HAP-1 (cell line): Measurements from ENCODE around the gene SPOPL.

Experiments
- DNase-seq, 2 experiments: peaks; one replicate each; pipeline ENCODE4 v3.0.0-alpha.2; 2016 to 2020; ENCODE audit warnings: low spot score in 2 of 2
- H3K27me3 ChIP-seq: fragments of 250-450 bp; sonication (Bioruptor Pico); 2 replicates; pipeline ENCODE4 v1.5.1; 2020; ENCODE audit warnings: low read depth, mild to moderate bottlenecking, moderate library complexity
- H3K36me3 ChIP-seq: fragments of 250-450 bp; sonication (Bioruptor Pico); replicated peaks from 2 replicates; pipeline ENCODE4 v1.5.1; 2020; ENCODE audit warnings: mild to moderate bottlenecking
- H3K4me1 ChIP-seq: fragments of 250-450 bp; sonication (Bioruptor Pico); 2 replicates; pipeline ENCODE4 v1.5.1; 2020; ENCODE audit warnings: mild to moderate bottlenecking
- H3K4me3 ChIP-seq: fragments of 250-450 bp; sonication (Bioruptor Pico); 2 replicates; pipeline ENCODE4 v1.5.1; 2020; ENCODE audit warnings: mild to moderate bottlenecking, moderate library complexity
- H3K9me3 ChIP-seq: fragments of 250-450 bp; sonication (Bioruptor Pico); 2 replicates; pipeline ENCODE4 v1.5.1; 2020; ENCODE audit warnings: mild to moderate bottlenecking, moderate library complexity
- in situ Hi-C: fragments of 300-500 bp; cut with MboI; formaldehyde crosslinking; loops from 3 replicates; pipeline ENCODE4 v1.14.3; 2020; ENCODE audit warnings: low sequenced_read_pairs, inconsistent platforms, mixed read lengths

The SPOPL gene

DNA sequence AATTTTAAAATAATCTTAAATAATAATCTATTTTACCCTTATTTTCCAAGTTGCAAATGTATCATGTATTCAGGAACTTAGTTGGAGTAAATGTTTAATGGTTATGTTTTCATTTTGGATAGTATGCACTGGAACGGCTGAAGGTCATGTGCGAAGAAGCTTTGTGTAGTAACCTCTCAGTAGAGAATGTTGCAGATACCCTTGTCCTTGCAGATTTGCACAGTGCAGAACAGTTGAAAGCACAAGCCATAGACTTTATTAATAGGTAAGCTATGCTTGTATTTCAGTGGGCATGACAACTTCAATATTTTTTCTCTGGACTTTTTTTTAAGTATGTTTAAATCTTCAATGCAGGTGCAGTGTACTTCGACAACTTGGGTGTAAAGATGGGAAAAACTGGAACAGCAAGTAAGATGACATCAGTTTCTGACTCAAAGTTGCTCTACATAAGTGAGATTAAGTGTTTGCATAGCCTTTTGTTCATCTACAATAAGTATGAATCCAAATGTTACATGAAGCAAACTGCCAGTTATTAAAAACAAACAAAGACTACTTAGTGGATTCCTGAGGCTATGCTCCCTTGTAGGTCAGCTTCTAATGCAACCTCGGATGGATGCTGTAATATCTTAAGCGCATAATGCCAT is 63.1 kb downstream of the SPOPL start:
- in situ Hi-C loops = no loop called here
- Histone ChIP-seq H3K4me3 (no peak overlapping the region), H3K9me3 (no peaks in the 10 kb centered on the region), H3K4me1 (no peaks in the 10 kb centered on the region), H3K36me3 (peaks cover 15% of the 10 kb centered on the region), H3K27me3 (no peaks in the 10 kb centered on the region)
- no peak for DNase-seq

DNA sequence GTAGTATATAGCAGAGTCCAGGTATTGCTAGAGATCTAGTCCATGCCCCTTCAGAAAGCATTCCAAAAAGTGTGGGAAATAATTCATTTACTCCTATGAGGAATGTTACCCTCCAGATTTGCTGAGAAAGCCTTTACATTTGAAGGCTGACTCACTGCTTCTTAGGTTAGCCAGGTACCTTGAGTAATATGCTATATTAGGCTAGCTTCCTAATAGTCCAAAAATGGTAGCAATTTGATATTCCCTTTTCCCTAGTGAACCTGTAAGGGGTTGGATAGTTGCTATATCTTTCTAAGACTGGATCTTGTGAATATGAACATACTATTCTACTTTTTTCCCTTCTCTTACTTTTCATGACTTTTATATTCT is 63.6 kb downstream of the SPOPL start:
- Histone ChIP-seq H3K9me3 (no peaks in the 10 kb centered on the region), H3K36me3 (peaks cover 20% of the 10 kb centered on the region), H3K4me3 (no peak overlapping the region), H3K4me1 (no peaks in the 10 kb centered on the region), H3K27me3 (no peaks in the 10 kb centered on the region)
- no peak for DNase-seq
- in situ Hi-C loops = no loop called here

DNA sequence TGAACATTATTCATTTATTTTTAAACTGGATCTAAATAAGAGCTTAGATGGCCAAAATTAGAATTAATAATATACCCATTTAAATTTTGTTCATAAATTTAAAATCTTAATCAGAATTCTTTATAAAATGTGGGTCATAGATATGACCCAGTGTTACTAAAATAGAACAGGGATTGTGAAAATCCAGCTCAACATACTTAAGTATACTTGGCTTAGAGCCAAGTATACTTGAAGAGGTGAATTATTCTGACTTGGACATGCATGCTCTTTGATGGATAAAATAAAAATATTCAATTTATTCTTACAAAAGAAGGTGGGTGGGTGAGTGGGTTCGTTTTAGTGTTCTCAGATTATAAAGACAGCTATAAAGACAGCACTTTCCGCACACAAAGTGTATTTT is 70.7 kb downstream of the SPOPL start:
- no peak for DNase-seq
- in situ Hi-C loops = no loop called here
- Histone ChIP-seq H3K9me3 (no peaks in the 10 kb centered on the region), H3K4me1 (no peaks in the 10 kb centered on the region), H3K36me3 (peaks cover 14% of the 10 kb centered on the region), H3K27me3 (no peaks in the 10 kb centered on the region), H3K4me3 (no peak overlapping the region)

DNA sequence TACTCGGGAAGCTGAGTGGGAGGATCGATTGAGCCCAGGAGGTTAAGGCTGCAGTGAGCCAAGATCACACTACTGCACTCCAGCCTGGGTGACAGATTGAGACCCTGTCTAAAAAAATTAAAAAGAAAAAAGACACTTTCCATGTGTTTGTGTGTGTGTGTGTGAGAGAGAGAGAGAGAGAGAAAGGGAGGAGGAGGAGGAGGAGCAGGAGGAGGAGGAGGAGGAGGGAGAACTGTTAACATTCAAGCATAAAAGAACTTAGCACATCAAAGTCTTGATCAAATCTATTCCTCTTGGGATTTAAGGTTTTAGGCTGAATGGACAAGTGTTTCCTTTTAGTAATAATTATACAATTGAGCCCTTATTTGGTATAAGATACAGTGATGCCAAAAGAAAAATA is 75.5 kb downstream of the SPOPL start:
- H3K36me3 ChIP-seq = no peaks in the 10 kb centered on the region
- no peaks in the 10 kb centered on the region for H3K27me3 ChIP-seq
- in situ Hi-C loops = no loop called here
- H3K4me1 ChIP-seq = no peaks in the 10 kb centered on the region
- H3K9me3 ChIP-seq = no peaks in the 10 kb centered on the region
- no peak overlapping the region for H3K4me3 ChIP-seq
- no peak for DNase-seq

DNA sequence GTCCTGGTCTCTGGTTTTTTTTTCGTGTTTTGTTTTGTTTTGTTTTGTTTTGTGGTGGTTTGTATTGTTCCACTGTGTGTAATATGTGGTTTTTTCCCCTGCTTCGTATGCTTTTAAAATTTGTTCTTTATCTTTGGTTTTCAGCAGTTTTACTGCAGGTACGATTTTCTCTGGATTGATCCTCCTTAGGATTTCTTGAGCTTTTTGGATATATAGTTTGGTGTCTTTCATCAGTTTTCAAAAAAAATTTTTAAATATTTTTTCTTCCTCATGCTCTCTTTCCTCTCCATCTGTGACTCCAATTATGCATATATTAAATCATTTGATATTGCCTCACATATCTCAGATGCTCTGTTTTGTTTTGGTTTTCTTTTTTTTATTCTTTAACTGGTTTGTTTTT is 78.0 kb downstream of the SPOPL start:
- in situ Hi-C loops = no loop called here
- Histone ChIP-seq H3K9me3 (no peaks in the 10 kb centered on the region), H3K36me3 (no peaks in the 10 kb centered on the region), H3K4me1 (no peaks in the 10 kb centered on the region), H3K27me3 (no peaks in the 10 kb centered on the region), H3K4me3 (no peak overlapping the region)
- DNase-seq = no peak

DNA sequence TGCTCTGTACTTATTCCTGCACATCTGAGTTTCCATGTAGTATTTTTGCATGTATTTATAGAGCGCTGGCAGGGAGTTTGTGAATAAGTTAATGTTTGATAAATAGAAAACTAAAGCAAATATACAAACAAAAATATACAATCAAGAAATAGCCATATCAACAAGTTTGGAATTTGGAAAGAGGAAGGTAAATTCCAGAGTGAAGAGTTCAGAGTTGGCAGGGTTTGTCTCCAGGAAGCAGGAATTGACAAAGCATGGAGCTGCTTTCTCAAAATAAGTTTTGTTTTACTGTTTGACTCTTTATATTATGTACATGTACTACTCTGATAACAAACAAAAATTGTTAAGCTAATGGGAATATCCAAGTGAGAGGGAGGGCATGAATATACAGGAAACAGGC is 80.3 kb downstream of the SPOPL start:
- Histone ChIP-seq H3K4me3 (no peak overlapping the region), H3K9me3 (no peaks in the 10 kb centered on the region), H3K27me3 (no peaks in the 10 kb centered on the region), H3K4me1 (no peaks in the 10 kb centered on the region), H3K36me3 (no peaks in the 10 kb centered on the region)
- no peak for DNase-seq
- in situ Hi-C loops = no loop called here

DNA sequence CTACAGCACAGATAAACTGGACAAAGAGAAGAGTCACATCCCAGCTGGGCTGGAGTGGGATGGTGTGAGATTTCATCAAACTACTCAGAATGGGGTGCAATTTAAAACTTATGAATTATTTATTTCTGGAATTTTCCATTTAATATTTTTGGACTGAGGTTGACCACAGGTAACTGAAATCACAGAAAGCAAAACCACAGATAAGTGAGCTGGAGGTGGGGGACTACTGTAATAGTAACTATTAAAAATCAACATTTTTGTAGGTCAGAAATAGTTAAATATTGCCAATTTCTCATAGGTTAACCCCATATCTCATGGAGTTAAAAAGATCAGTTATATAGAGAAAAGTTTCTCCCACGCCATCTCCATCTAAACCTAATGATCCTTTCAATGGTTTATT is 88.1 kb downstream of the SPOPL start:
- in situ Hi-C loops = no loop called here
- no peaks in the 10 kb centered on the region for H3K4me1 ChIP-seq
- no peaks in the 10 kb centered on the region for H3K36me3 ChIP-seq
- DNase-seq = no peak
- no peak overlapping the region for H3K4me3 ChIP-seq
- no peaks in the 10 kb centered on the region for H3K9me3 ChIP-seq
- H3K27me3 ChIP-seq = no peaks in the 10 kb centered on the region

DNA sequence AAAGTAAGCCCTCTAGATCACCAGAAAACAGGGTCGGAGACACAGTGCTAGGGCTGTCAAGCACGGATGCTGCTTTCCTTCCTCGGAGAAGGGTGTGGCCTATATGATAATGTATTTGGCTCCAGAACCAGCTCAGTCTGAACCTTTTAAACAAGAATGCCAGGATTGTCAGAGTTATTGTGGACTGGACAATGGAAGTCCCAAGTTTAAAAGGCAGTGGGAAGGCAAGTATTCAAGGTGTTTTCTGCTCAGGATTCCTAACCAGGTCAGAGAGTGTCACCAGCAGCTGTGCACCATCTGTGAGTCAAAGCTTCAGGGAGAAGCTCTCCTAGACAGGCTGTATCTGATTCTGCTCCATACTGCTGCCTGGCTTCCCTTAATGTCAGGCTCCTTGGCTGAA is 94.8 kb downstream of the SPOPL start:
- peak; percentile 11 to 12 for DNase-seq
- H3K4me3 ChIP-seq = no peak overlapping the region
- in situ Hi-C loops = no loop called here
- H3K9me3 ChIP-seq = no peaks in the 10 kb centered on the region
- H3K36me3 ChIP-seq = no peaks in the 10 kb centered on the region
- H3K27me3 ChIP-seq = no peaks in the 10 kb centered on the region
- peaks cover 2% of the 10 kb centered on the region; the same call in 1 of the 2 replicates for H3K4me1 ChIP-seq

DNA sequence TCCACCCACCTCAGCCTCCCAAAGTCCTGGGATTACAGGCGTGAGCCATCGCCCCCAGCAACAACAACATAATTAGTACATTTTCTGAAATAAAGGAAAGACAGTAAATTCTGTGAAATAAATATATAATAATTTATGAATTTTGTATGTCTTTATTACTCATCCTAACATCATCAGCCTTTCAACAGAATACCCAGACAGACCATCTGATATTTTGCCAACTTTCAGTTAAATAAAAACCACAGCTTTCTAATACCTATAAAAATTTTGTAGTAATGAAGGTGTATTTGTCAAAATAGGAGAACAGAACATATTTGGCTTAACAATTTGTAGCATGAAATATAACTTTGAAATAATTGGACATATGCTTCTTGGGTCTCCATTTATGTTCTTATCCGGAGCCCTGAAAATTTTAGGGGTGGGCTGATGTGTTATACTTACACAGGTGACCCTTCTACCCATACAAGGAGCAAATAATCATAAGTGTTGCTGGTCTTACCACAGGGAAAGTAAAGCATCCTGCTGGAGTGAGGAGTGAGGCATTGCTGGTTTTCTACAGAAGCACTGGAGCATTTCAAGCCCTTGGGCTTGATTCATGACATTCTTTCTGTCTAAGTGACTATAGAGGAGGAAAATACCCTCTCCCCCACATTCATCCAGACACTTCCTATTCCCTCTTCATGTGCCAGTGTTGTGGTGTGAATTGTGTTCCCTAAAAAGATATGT is 99.3 kb downstream of the SPOPL start:
- Histone ChIP-seq H3K4me3 (no peak overlapping the region), H3K4me1 (peaks cover 11% of the 10 kb centered on the region), H3K9me3 (no peaks in the 10 kb centered on the region), H3K27me3 (no peaks in the 10 kb centered on the region), H3K36me3 (no peaks in the 10 kb centered on the region)
- in situ Hi-C loops = no loop called here
- DNase-seq = no peak

DNA sequence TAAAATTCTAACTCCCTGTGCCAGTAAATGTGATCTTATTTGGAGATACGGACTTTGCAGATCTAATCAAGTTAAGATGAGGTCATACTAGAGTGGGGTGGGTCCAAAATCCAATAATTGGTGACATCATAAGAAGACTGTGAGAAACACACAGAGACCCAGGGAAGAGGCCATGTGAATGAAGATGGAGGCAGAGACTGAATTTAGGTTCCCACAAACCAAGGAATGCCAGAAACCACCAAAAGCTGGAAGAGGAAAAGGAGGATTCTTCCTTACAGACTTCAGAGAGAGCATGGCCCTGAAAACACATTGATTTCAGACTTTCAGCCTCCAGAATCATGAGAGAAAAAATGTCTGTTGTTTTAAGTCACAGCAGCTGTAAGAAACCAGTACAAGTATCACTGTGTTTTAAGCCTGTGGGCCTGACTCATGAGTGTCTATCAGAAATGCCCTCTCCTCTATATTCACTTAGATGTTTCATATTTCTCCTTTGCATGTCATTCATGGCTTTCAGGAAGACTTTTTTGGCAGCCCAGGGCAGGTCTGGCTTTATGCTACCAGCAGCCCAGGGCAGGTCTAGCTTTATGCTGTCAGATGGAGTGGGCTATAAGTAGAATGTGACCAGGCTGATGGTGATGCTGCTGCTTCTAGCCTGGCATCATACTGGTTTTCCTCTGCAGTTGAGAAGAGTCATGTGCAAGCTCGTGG is 100.0 kb downstream of the SPOPL start:
- H3K27me3 ChIP-seq = no peaks in the 10 kb centered on the region
- in situ Hi-C loops = no loop called here
- DNase-seq = no peak

DNA sequence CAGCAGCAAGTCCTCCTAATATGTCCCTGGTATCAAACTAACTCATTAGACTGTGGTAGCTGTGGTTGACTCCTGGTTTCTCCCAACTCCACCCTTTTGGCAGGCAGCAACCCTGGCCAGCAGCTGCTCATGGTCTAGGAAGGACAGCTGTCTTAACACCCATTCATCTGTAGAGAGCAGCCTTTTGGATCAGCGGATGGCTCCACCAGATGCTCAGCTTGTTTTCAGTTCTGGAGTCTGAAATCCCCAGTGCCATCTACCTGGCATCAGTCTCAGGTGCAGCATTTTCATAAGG is 100.5 kb downstream of the SPOPL start:
- in situ Hi-C loops = no loop called here
- DNase-seq = no peak
- H3K9me3 ChIP-seq = no peaks in the 10 kb centered on the region
- no peaks in the 10 kb centered on the region for H3K36me3 ChIP-seq
- H3K4me3 ChIP-seq = no peak overlapping the region
- H3K4me1 ChIP-seq = peaks cover 8% of the 10 kb centered on the region
- no peaks in the 10 kb centered on the region for H3K27me3 ChIP-seq

More for the DNA sequence above, 100.0 kb downstream of the SPOPL start:
- Histone ChIP-seq H3K36me3 (no peaks in the 10 kb centered on the region), H3K9me3 (no peaks in the 10 kb centered on the region), H3K4me1 (peaks cover 9% of the 10 kb centered on the region), H3K4me3 (no peak overlapping the region)

DNA sequence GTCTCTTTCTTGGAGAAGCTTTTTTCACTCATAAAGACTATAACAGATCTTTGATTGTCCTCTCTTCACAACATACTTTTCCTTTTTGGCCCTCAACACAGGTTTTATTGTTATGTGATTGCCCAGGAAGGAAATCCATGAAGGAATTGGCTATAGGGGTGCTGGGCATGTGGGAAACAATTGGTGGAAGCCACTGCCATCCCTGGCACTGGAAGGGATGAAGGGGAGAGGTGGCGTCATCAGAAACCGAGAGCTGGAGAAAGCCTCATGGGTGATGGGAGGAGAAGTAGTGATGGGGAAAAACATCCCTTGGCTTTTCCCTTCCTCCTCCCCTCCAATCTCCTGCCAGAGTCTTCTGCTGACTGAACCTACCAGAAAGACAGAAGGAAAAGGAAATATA is 106.2 kb downstream of the SPOPL start:
- Histone ChIP-seq H3K4me1 (peaks cover 3% of the 10 kb centered on the region), H3K9me3 (no peaks in the 10 kb centered on the region), H3K36me3 (no peaks in the 10 kb centered on the region), H3K4me3 (no peak overlapping the region), H3K27me3 (no peaks in the 10 kb centered on the region)
- no peak for DNase-seq
- in situ Hi-C loops = no loop called here

DNA sequence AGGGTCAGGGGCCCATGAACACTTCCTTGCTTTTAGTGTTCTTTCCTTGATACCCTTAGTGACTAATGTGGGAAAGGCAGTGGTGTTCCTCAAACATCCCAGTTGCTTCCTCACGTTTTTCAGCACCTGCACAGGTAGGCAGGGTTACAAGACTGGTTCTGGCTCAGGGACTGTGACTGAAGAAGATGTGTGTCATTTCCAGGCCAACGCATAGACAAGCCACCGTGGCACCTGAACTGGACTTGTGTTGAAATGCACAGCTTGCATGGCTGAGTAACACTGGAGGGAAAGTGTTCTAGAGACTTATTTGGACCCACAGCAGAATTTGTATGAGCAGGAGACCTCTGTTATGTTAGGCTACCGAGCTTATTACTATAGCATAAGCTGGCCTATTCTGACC is 107.9 kb downstream of the SPOPL start:
- in situ Hi-C loops = no loop called here
- Histone ChIP-seq H3K36me3 (no peaks in the 10 kb centered on the region), H3K27me3 (no peaks in the 10 kb centered on the region), H3K4me1 (no peaks in the 10 kb centered on the region), H3K4me3 (no peak overlapping the region), H3K9me3 (no peaks in the 10 kb centered on the region)
- DNase-seq = no peak

DNA sequence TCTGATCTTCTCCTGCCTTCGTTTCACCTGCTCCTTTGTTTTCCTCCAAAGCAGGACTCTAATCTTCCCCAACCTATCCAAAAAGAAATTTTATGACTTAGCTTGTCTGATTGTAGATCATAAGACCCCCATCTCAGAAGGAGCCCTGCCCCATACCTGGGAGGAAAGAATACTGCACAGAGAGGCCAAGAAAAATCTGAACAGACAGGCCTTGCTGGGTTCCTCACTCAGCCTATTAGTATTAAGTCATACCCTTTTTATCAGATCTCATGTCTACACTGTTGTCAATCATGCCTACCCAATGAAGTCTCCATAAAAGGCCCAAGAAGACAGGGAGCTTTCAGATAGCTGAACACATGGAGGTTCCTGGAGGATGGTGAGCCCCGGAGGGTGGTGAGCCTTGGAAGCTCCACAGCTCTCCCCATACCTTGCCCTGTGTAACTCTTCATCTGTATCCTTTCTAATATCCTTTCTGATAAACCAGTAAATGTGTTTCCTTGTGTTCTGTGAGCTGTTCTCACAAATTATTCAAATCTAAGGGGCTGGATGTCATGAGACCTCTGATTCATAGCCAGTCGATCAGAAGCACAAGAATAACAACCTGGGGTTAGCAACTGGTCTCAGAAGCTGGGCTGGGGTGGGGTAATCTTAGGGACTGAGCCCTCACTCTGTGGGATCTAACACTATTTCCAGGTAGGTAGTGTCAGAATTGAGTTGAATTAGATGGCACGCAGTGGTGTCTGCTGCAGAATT is 108.8 kb downstream of the SPOPL start:
- Histone ChIP-seq H3K36me3 (no peaks in the 10 kb centered on the region), H3K4me1 (no peaks in the 10 kb centered on the region)
- in situ Hi-C loops = no loop called here

More for the DNA sequence above, 108.8 kb downstream of the SPOPL start:
- no peaks in the 10 kb centered on the region for H3K9me3 ChIP-seq
- no peak for DNase-seq
- no peak overlapping the region for H3K4me3 ChIP-seq
- no peaks in the 10 kb centered on the region for H3K27me3 ChIP-seq
